HG03354 (cell line): ENCODE data around the gene CD151.

ENCODE experiments used
- ATAC-seq: cut with Tn5 transposase; IDR thresholded peaks from one replicate; pipeline ENCODE4 v1.9.1; 2021; ENCODE audit warnings: mild to moderate bottlenecking; ENCODE audit not compliant: unreplicated experiment, poor library complexity, severe bottlenecking

Gene CD151

GRCh38 chr11:832529-833113, at the start of gene CD151:
Gene CD151, plus strand, starts transcription at chr11:832952. Its CDS starts 3,118 bp downstream, at chr11:836070.
- ATAC-seq = peak; percentile 40

- ATAC-seq = no peak
Measured at GRCh38 chr11:783581-784015, 49.2 kb upstream of the CD151 start.

- ATAC-seq = no peak
Measured at GRCh38 chr11:786235-787083, 46.3 kb upstream of the CD151 start.

- no peak for ATAC-seq
Measured at GRCh38 chr11:787084-787675, 45.6 kb upstream of the CD151 start.

GRCh38 chr11:788009-788640, 44.6 kb upstream of the CD151 start:
- ATAC-seq = no peak

GRCh38 chr11:788953-789940, 43.5 kb upstream of the CD151 start:
- no peak for ATAC-seq

- ATAC-seq = no peak
Measured at GRCh38 chr11:789943-790342, 42.8 kb upstream of the CD151 start, which contains the start of gene CEND1. Gene CEND1, minus strand, starts transcription at chr11:790090. Its CDS starts 1,514 bp downstream, at chr11:788576.

GRCh38 chr11:790721-791564, 41.8 kb upstream of the CD151 start:
- no peak for ATAC-seq

- ATAC-seq = no peak
Measured at GRCh38 chr11:791658-792534, 40.9 kb upstream of the CD151 start.

- ATAC-seq = no peak
Measured at GRCh38 chr11:792535-792821, 40.3 kb upstream of the CD151 start.

GRCh38 chr11:792873-793272, 39.9 kb upstream of the CD151 start:
- ATAC-seq = no peak

GRCh38 chr11:793556-793955, 39.2 kb upstream of the CD151 start:
- no peak for ATAC-seq

GRCh38 chr11:794013-794765, 38.6 kb upstream of the CD151 start:
- no peak for ATAC-seq

GRCh38 chr11:794766-795633, 37.8 kb upstream of the CD151 start:
- ATAC-seq = no peak

- no peak for ATAC-seq
Measured at GRCh38 chr11:795634-796564, 36.9 kb upstream of the CD151 start.
